Measurements from ENCODE around the gene MSS51.

Gene MSS51

DNA sequence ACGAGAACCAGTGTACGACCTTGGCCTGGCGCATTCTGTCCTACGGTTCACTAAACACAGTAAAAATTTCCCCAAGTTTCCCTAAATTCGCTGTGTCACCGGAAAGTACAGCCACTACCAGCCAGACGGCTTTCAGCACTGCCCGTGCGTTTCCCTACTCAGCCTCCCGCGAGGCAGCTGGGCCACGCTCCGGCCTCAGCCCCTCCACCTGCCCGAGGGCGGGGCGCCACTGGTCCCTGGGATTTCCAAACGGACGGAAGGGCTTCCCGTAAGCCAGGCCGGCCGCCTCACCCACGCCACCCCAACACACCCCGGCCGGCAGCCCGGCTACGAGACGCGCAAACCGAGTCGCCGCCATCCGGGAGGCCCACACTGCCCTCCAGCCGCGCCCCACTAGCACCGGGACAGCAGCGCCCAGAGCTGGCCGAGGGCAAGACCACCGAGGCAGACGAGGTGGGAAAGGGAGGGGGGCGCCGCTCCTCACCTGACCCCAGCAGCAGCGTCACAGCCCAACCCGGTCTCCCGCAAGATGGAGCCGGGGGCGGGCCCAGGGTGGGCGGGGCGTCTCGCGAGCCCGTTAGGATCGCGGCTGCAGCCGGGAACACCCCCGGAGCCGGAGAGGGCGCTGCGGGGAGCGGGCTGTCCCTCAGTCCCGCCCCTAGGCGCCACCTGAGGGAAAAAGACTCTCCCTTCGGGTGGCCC lies 19.7 kb downstream of the MSS51 start, which contains the start of gene ANXA7:
Gene ANXA7 (minus strand): TSS at position 531 of the 702 bp plus-strand sequence. CDS start 13,202 bp downstream, outside the sequence.
- no peaks in the 10 kb centered on the region; the same call in 1 of the 2 replicates for H3F3A ChIP-seq (ENCODE audit: low read depth)
- TF ChIP-seq CTCF (conservative IDR thresholded peaks at IDR 0.05; ENCODE audit: low read length) (no peak), EZH2phosphoT487 (IDR thresholded peaks at IDR 0.05; ENCODE audit: borderline replicate concordance) (no peak)
- H3K4me2 ChIP-seq (ENCODE audit: low read depth, low read length, poor library complexity, severe bottlenecking), result peak within 1 kb of the TSS; percentile 98
- H2AFZ ChIP-seq (ENCODE audit: low read length), result peak within 1 kb of the TSS; percentile 92
- peaks cover 43% of the 10 kb centered on the region for H3K79me2 ChIP-seq (ENCODE audit: insufficient read depth, low read length)
- peak within 1 kb of the TSS; percentile 90 for H3K9ac ChIP-seq (ENCODE audit: low read depth, low read length, poor library complexity, severe bottlenecking)
- H3K4me3 ChIP-seq (ENCODE audit: low read length, poor library complexity, severe bottlenecking), result peak within 1 kb of the TSS; percentile 93
- H4K20me1 ChIP-seq (ENCODE audit: insufficient read depth, low read length, poor library complexity, severe bottlenecking), result peaks cover 7% of the 10 kb centered on the region
- H3K9me2 ChIP-seq (replicated peaks; ENCODE audit: low read depth, low read length), result no peaks in the 10 kb centered on the region
- H3K4me1 ChIP-seq (ENCODE audit: insufficient read depth, low read length, poor library complexity, severe bottlenecking), result peaks cover 34% of the 10 kb centered on the region
- H3K9me3 ChIP-seq (ENCODE audit: insufficient read depth, low read depth, low read length), result no peaks in the 10 kb centered on the region
- H3K36me3 ChIP-seq (ENCODE audit: insufficient read depth, low read length), result no peaks in the 10 kb centered on the region
- H3K27me3 ChIP-seq (ENCODE audit: insufficient read depth, low read length, poor library complexity, severe bottlenecking), result no peaks in the 10 kb centered on the region

- no peaks in the 10 kb centered on the region for H3K9me2 ChIP-seq (replicated peaks; ENCODE audit: low read depth, low read length)
- TF ChIP-seq EZH2phosphoT487 (IDR thresholded peaks at IDR 0.05; ENCODE audit: borderline replicate concordance) (no peak), CTCF (conservative IDR thresholded peaks at IDR 0.05; ENCODE audit: low read length) (no peak)
- peak overlapping the region; percentile 98 for H3K4me2 ChIP-seq (ENCODE audit: low read depth, low read length, poor library complexity, severe bottlenecking)
- peaks cover 49% of the 10 kb centered on the region for H3K79me2 ChIP-seq (ENCODE audit: insufficient read depth, low read length)
- peak overlapping the region; percentile 92 for H2AFZ ChIP-seq (ENCODE audit: low read length)
- peak overlapping the region; percentile 90 for H3K9ac ChIP-seq (ENCODE audit: low read depth, low read length, poor library complexity, severe bottlenecking)
- H3K9me3 ChIP-seq (ENCODE audit: insufficient read depth, low read depth, low read length), result no peaks in the 10 kb centered on the region
- peaks cover 34% of the 10 kb centered on the region for H3K4me1 ChIP-seq (ENCODE audit: insufficient read depth, low read length, poor library complexity, severe bottlenecking)
- H3F3A ChIP-seq (ENCODE audit: low read depth), result no peaks in the 10 kb centered on the region; the same call in 1 of the 2 replicates
- peaks cover 11% of the 10 kb centered on the region for H4K20me1 ChIP-seq (ENCODE audit: insufficient read depth, low read length, poor library complexity, severe bottlenecking)
- peak overlapping the region; percentile 93 for H3K4me3 ChIP-seq (ENCODE audit: low read length, poor library complexity, severe bottlenecking)
- no peaks in the 10 kb centered on the region for H3K27me3 ChIP-seq (ENCODE audit: insufficient read depth, low read length, poor library complexity, severe bottlenecking)
- H3K36me3 ChIP-seq (ENCODE audit: insufficient read depth, low read length), result no peaks in the 10 kb centered on the region
These were observed 20.2 kb downstream of the MSS51 start for GRCh38 chr10:73413108-73413527.

GRCh38 chr10:73410897-73411296 lies 22.5 kb downstream of the MSS51 start:
- no peak overlapping the region for H3K9ac ChIP-seq (ENCODE audit: low read depth, low read length, poor library complexity, severe bottlenecking)
- H3K9me2 ChIP-seq (replicated peaks; ENCODE audit: low read depth, low read length), result no peaks in the 10 kb centered on the region
- H3K4me2 ChIP-seq (ENCODE audit: low read depth, low read length, poor library complexity, severe bottlenecking), result no peak overlapping the region
- no peaks in the 10 kb centered on the region; the same call in 1 of the 2 replicates for H3F3A ChIP-seq (ENCODE audit: low read depth)
- H4K20me1 ChIP-seq (ENCODE audit: insufficient read depth, low read length, poor library complexity, severe bottlenecking), result peaks cover 23% of the 10 kb centered on the region
- H3K9me3 ChIP-seq (ENCODE audit: insufficient read depth, low read depth, low read length), result no peaks in the 10 kb centered on the region
- H3K4me1 ChIP-seq (ENCODE audit: insufficient read depth, low read length, poor library complexity, severe bottlenecking), result peaks cover 34% of the 10 kb centered on the region
- no peaks in the 10 kb centered on the region for H3K36me3 ChIP-seq (ENCODE audit: insufficient read depth, low read length)
- no peaks in the 10 kb centered on the region for H3K27me3 ChIP-seq (ENCODE audit: insufficient read depth, low read length, poor library complexity, severe bottlenecking)
- H3K79me2 ChIP-seq (ENCODE audit: insufficient read depth, low read length), result peaks cover 71% of the 10 kb centered on the region
- H2AFZ ChIP-seq (ENCODE audit: low read length), result no peak overlapping the region
- H3K4me3 ChIP-seq (ENCODE audit: low read length, poor library complexity, severe bottlenecking), result no peak overlapping the region
- no peak for TF ChIP-seq EZH2phosphoT487 (IDR thresholded peaks at IDR 0.05; ENCODE audit: borderline replicate concordance)
- TF ChIP-seq CTCF (conservative IDR thresholded peaks at IDR 0.05; ENCODE audit: low read length), result no peak

Data from Loucy (cell line).